Upper lobe of left lung (tissue), 4 donors: ENCODE results near the gene TNFRSF12A.
A peak's percentile ranks its signal among the peaks of the same experiment; 100 is the strongest.

ENCODE experiments used
- CTCF ChIP-seq, 6 experiments: fragments of 450-650 bp in 4 of 6; fragments of 200-600 bp in 2 of 6; sonication (generic) in 2 of 6; IDR thresholded peaks; one replicate each; pipeline ENCODE4 v1.5.1; 2016 to 2019; ENCODE audit warnings: antibody characterized with exemption in 6 of 6
- EP300 ChIP-seq, 4 donors: sonication (generic); formaldehyde crosslinking; IDR thresholded peaks; one replicate each; pipeline ENCODE4 v1.5.1; 2017; ENCODE audit warnings: antibody characterized with exemption in 4 of 4, control low read depth in 2 of 4

GRCh38 chr16:3023669-3024478 lies 3.7 kb downstream of the TNFRSF12A start, which contains the start of the genes HCFC1R1 and THOC6:
- peak in 2 of 6 experiments; percentile 19 to 20 for TF ChIP-seq CTCF (IDR thresholded peaks at IDR 0.05)
- peak in 1 of 4 donors; percentile 42 for TF ChIP-seq EP300 (IDR thresholded peaks at IDR 0.05)
